Tibial nerve (tissue), 3 donors: ENCODE measurements around the gene LTB4R.

ENCODE experiments used
- POLR2A ChIP-seq, 2 donors: fragments of 450-650 bp; IDR thresholded peaks; one replicate each; pipeline ENCODE4 v1.6.1; 2017; ENCODE audit warnings: antibody characterized with exemption in 2 of 2, mild to moderate bottlenecking in 2 of 2, moderate library complexity in 2 of 2
- TF ChIP-seq, protein P1 (sequence below), 5 experiments: fragments of 200-600 bp in 3 of 5; fragments of 450-650 bp in 2 of 5; sonication (generic) in 3 of 5; IDR thresholded peaks; one replicate each; pipeline ENCODE4 v1.5.1; 2016 to 2019; ENCODE audit warnings: antibody characterized with exemption in 5 of 5, mild to moderate bottlenecking in 3 of 5, moderate library complexity in 2 of 5

DNA sequence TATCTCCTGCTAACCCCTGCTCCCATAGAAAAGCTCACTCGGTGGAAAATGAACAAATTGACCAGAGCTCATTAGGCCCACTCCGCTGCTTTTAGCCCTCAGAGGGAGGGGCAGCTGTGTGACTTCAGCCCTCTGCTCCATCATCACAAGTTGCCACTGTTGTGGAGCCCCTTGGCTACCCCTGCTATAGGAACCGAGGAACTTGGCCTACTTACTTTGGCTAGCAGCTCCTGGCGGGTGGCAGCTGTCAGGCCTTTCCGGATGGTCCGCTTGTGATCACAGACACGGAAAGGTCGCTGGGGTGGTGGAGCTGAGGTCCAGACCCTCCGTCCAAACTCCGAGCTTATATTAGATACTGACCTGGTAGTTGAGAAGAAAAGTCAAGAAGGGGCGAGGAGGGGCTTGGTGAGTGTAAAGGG lies 4.1 kb upstream of the LTB4R start:
- TF ChIP-seq, protein P1, sequence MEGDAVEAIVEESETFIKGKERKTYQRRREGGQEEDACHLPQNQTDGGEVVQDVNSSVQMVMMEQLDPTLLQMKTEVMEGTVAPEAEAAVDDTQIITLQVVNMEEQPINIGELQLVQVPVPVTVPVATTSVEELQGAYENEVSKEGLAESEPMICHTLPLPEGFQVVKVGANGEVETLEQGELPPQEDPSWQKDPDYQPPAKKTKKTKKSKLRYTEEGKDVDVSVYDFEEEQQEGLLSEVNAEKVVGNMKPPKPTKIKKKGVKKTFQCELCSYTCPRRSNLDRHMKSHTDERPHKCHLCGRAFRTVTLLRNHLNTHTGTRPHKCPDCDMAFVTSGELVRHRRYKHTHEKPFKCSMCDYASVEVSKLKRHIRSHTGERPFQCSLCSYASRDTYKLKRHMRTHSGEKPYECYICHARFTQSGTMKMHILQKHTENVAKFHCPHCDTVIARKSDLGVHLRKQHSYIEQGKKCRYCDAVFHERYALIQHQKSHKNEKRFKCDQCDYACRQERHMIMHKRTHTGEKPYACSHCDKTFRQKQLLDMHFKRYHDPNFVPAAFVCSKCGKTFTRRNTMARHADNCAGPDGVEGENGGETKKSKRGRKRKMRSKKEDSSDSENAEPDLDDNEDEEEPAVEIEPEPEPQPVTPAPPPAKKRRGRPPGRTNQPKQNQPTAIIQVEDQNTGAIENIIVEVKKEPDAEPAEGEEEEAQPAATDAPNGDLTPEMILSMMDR (IDR thresholded peaks at IDR 0.05), result no peak
- no peak for TF ChIP-seq POLR2A (IDR thresholded peaks at IDR 0.05)
